WTC11 (cell line): Measurements from ENCODE around the gene C2CD4A.

Source experiments
- AFF4 ChIP-seq: sonication (generic); formaldehyde crosslinking; IDR thresholded peaks from 2 replicates; pipeline ENCODE4 v1.8.1; 2023; ENCODE audit warnings: mild to moderate bottlenecking, missing genetic modification reagents, borderline replicate concordance
- ATF3 ChIP-seq: sonication (generic); formaldehyde crosslinking; conservative IDR thresholded peaks from 2 replicates; pipeline ENCODE4 v1.8.1; 2022; ENCODE audit warnings: mild to moderate bottlenecking, missing genetic modification reagents
- CTCF ChIP-seq: fragments of 200-600 bp; IDR thresholded peaks from 2 replicates; pipeline ENCODE4 v1.8.0; 2022; ENCODE audit warnings: antibody characterized with exemption
- ELF4 ChIP-seq: sonication (generic); formaldehyde crosslinking; IDR thresholded peaks from 2 replicates; pipeline ENCODE4 v1.8.1; 2022; ENCODE audit warnings: low read depth, mild to moderate bottlenecking, moderate library complexity, missing genetic modification reagents
- MLX ChIP-seq: sonication (generic); formaldehyde crosslinking; IDR thresholded peaks from 2 replicates; pipeline ENCODE4 v1.8.1; 2023; ENCODE audit warnings: mild to moderate bottlenecking, missing genetic modification reagents, moderate library complexity
- SP1 ChIP-seq: sonication (generic); formaldehyde crosslinking; conservative IDR thresholded peaks from 2 replicates; pipeline ENCODE4 v1.8.1; 2022; ENCODE audit warnings: missing genetic modification reagents
- TEAD4 ChIP-seq: sonication (generic); formaldehyde crosslinking; IDR thresholded peaks from 2 replicates; pipeline ENCODE4 v1.8.0; 2022; ENCODE audit warnings: mild to moderate bottlenecking, missing genetic modification reagents
- USF1 ChIP-seq: sonication (generic); formaldehyde crosslinking; IDR thresholded peaks from 2 replicates; pipeline ENCODE4 v1.8.0; 2022; ENCODE audit warnings: mild to moderate bottlenecking, missing genetic modification reagents
- ZNF416 ChIP-seq: fragments of 250-450 bp; sonication (Bioruptor Pico); IDR thresholded peaks from 2 replicates; pipeline ENCODE4 v1.9.0; 2021; ENCODE audit warnings: mild to moderate bottlenecking, inconsistent platforms

GRCh38 chr15:62060113-62060895, 6.5 kb upstream of the C2CD4A start, which contains the start of gene VPS13C:
- TF ChIP-seq CTCF: no peak
- TF ChIP-seq TEAD4 (CRISPR knock-in tag): no peak
- TF ChIP-seq ELF4: no peak
- TF ChIP-seq ZNF416 (CRISPR knock-in tag): no peak
- peak; percentile 47 for TF ChIP-seq USF1
- TF ChIP-seq MLX: no peak
- TF ChIP-seq SP1 (CRISPR knock-in tag): peak; percentile 40
- TF ChIP-seq AFF4 (CRISPR knock-in tag): no peak
- TF ChIP-seq ATF3 (CRISPR knock-in tag): no peak
